Renal pelvis (tissue), 4 donors: Measurements from ENCODE around the gene CISD1. TPM values are rescaled to one million over a fixed set of nuclear protein-coding genes. Genes with fewer than 3 reads are reported as not detected.

Source experiments
- DNase-seq: peaks from one replicate; pipeline ENCODE4 v3.0.0-alpha.2; 2013
- polyA plus RNA-seq, 3 donors: library from polyadenylated mRNA; unstranded; fragments of 120-200 nt; gene quantifications; one replicate each; pipeline ENCODE4 v1.2.1, GENCODE V29; 2013; ENCODE audit not compliant: insufficient read length in 3 of 3

The CISD1 gene
- polyA plus RNA-seq, 3 donors = 43.6 to 58.2 (median 54.3) TPM

GRCh38 chr10:58299580-58299979 is 30.6 kb downstream of the CISD1 start:
- DNase-seq = peak; percentile 48

DNA sequence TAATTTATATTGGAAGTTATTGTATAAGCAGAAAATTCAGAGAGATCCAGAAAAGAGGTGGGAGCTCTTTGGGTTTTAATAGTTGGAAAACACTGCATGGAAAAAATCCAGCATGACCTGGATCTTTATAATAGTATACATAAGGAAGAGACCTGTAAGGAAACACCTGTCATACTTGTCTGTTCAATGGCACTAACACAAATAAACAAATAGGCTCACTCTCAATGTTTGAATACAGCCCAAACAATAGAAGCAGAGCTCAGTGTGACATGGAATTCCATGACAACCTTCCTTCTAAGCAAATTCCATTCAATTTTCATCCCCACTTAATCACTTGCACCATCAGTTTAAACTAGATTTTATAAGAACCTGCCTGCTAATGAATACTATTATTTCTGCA is 31.7 kb downstream of the CISD1 start:
- no peak for DNase-seq

DNA sequence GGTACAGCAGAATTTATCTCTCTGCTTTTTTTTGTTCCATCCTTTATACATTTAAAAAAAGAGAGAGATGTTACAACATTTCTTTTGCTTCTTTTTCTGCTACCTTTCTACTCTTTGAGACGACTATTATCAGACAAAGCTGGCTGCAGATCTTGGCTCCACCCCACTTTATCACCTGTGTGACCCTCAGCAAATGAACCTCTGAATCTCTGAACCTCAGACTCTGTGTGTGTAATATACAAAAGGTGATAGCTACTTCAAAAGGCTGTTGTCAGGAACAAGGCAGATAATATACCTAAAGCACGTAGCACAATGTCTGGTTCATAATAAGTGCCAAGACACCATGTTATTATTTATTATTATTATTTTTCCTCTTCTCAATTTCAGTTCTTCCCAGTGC is 33.3 kb downstream of the CISD1 start:
- DNase-seq = no peak

DNA sequence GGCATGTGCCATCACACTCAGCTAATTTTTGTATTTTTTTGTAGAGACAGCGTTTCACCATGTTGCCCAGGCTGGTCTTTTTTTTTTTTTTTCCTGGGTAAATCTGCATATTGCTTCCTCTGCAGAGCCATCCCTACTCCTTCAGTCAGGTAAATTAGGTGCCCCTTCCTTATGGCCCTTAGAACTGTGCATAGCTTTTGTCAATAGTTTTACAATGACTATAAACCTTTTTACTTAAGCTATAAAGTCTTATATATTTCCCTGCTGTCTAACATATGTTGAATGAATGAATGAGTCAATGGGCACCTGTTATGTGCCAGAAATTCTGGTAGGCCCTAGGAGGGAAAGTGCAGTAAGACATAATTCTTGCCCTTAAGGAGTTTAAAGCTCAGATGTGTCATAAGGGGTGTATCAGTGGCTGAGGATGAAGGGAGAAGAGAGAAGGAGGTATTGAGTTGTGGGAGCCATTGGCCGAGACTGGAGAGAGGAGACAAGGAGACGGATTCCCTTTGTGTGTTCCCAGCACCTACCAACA is 35.2 kb downstream of the CISD1 start:
- no peak for DNase-seq

DNA sequence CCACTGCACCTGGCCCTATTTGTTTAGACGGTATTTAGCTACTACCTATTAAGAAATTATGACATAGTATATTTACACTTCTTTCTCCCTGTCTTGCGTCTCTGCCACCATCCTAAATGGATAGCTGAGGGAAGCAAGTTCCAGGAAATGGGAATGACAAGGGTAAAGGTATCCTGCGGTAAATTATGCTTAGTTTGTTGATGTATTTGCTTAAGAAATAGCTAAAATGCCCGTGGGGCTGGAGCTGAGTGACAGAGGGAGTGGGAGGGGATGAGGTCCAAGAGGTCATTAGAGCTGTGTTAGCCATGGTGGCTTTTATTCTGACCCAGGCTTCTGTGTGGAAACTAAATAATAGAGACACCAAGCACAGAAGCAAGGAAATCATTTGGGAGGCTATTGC is 36.9 kb downstream of the CISD1 start:
- DNase-seq = no peak

DNA sequence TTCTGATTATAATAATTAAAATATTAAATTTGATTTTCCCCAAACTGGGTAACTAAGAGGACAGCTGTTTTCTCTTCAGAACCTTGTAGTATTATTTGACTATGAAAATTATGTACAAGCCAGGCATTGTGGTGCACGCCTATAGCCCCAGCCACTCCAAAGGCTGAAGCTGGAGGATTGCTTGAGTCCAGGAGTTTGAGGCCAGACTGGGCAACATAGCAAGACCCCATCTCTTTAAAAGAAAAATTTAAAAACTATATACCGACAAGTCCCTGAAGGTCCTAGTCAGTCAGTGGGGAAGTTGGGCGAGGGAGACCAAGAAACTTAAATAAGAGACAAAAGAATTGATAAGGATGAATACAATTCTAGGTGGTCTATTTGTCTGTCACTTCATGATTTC is 38.7 kb downstream of the CISD1 start:
- no peak for DNase-seq

- no peak for DNase-seq
These were observed 42.1 kb downstream of the CISD1 start for GRCh38 chr10:58311026-58311425.

DNA sequence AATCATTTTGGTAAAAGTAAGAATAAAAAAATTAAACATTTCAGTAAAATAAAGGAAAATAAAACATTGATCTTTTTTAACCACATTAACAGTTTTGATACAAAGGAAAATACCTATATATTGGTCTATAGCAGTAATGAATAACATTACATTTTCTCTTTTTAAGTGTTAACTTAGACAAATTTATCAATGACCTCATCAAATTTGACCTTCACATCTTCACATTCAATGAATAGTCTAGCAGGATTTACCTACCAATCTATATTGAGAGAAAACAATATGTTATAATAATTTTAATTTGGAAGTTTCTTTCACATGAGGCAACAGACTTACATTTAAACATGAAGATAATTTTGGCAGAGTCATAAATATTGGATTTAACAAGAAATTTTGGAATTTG is 47.9 kb downstream of the CISD1 start:
- no peak for DNase-seq

GRCh38 chr10:58318346-58318745 is 49.4 kb downstream of the CISD1 start:
- no peak for DNase-seq

DNA sequence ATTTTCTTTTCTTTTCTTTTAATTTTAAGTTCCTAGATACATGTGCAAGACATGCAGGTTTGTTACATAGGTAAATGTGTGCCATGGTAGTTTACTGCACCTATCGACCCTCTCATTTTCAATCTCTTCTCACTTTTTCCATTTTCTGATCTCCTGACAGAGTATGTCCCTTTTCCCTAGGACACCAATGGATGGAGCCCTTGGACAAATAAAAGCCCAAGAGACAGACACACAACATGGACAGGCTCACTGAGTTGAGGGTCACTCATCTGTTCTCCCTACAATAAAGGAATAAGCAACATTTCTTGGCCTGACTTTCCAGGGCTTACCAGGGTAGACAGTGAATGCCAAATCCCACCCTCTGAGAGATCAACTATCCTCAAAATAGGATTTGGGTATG is 50.6 kb downstream of the CISD1 start:
- DNase-seq = no peak

DNA sequence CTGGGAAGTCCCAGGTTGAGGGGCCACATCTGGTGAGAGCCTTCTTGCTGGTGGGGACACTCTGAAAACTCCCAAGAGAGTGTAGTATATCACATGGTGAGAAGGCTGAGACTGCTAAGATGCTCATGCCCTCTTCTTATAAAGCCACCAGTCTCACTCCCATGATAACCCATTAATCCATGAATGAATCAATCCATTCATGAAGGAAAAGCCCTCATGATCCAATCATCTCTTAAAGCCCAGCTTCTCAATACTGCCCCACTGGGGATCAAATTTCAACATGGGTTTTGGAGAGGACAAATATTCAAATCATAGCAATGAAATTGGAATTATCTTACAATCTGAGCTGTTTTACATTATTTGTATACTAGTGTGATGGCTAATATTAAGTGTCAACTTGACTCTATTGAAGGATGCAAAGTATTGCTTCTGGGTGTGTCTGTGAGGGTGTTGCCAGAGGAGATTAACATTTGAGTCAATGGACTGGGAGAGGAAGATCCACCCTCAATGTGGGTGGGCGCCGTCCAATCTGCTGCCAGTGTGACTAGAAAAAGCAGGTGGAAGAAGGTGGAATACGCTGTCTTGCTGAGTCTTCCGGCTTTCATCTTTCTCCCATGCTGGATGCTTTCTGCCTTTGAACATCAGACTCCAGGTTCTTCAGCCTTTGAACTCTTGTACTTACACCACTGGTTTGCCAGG is 51.5 kb downstream of the CISD1 start:
- no peak for DNase-seq

- DNase-seq = no peak
These were observed 53.3 kb downstream of the CISD1 start for GRCh38 chr10:58322072-58322834.

DNA sequence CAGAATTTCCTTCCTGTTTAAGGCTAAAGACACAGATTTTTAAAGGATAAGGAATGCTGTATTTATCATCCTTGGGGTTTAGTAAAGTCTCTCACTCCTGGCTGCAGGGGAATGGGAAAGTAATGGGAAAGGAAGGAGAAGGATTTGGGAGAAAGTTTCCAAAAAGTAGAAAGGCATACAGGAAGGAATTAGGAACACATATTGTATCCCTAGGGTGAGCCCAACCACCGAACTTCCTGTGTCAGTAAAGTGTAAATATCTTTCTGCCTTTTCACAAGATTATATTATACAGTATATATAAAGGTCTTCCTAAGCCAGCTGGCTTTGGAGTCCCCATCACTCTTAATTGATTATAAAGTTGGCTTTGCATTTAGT is 53.9 kb downstream of the CISD1 start:
- DNase-seq = no peak

- no peak for DNase-seq
These were observed 58.0 kb downstream of the CISD1 start for GRCh38 chr10:58326967-58327381.

- DNase-seq = no peak
These were observed 59.3 kb downstream of the CISD1 start for GRCh38 chr10:58328233-58328632.

GRCh38 chr10:58330431-58330830 is 61.5 kb downstream of the CISD1 start:
- no peak for DNase-seq

GRCh38 chr10:58331646-58332045 is 62.7 kb downstream of the CISD1 start:
- no peak for DNase-seq

GRCh38 chr10:58334817-58335305 is 65.9 kb downstream of the CISD1 start, which contains the start of gene UBE2D1:
Gene UBE2D1, plus strand, starts transcription at chr10:58335006. Its CDS starts 196 bp downstream, at chr10:58335202.
- peak; percentile 78 for DNase-seq

GRCh38 chr10:58335306-58336005 is 66.5 kb downstream of the CISD1 start:
- DNase-seq = peak; percentile 11

GRCh38 chr10:58336242-58336641 is 67.3 kb downstream of the CISD1 start:
- DNase-seq = no peak
